IPS-18c (cell line): ENCODE measurements around the gene PDHA2.
"Not testable (repeated sequence)": the region's sequence is repeated elsewhere in the genome, so short reads cannot be mapped to it uniquely, and the experiment has no call there.

Experiments used
- H3K4me3 ChIP-seq: 2 replicates; pipeline ENCODE4 v1.7.0; 2013; ENCODE audit warnings: low read depth, mild to moderate bottlenecking, low read length, moderate library complexity; ENCODE audit not compliant: insufficient read depth
- H3K9me3 ChIP-seq: one replicate; pipeline ENCODE4 v1.6.1; 2013; ENCODE audit warnings: mild to moderate bottlenecking, low read length, moderate library complexity; ENCODE audit not compliant: control insufficient read depth, insufficient read depth

PDHA2 gene

GRCh38 chr4:95839891-95840290 is at the start of gene PDHA2:
TSS of gene PDHA2 (plus strand) at chr4:95840093. CDS start at chr4:95840151, 58 bp downstream.
- H3K4me3 ChIP-seq = no peak within 1 kb of the TSS
- H3K9me3 ChIP-seq = no peaks in the 10 kb centered on the region

- Histone ChIP-seq H3K9me3 (no peaks in the 10 kb centered on the region), H3K4me3 (no peak overlapping the region)
These were observed 41.9 kb upstream of the PDHA2 start for GRCh38 chr4:95798003-95798402.

- no peak overlapping the region for H3K4me3 ChIP-seq
- H3K9me3 ChIP-seq = no peaks in the 10 kb centered on the region
These were observed 41.2 kb upstream of the PDHA2 start for GRCh38 chr4:95798727-95799126.

GRCh38 chr4:95821867-95822266 is 18.0 kb upstream of the PDHA2 start:
- H3K9me3 ChIP-seq = no peaks in the 10 kb centered on the region
- no peak overlapping the region for H3K4me3 ChIP-seq

GRCh38 chr4:95825546-95825945 is 14.3 kb upstream of the PDHA2 start:
- H3K4me3 ChIP-seq = no peak overlapping the region
- H3K9me3 ChIP-seq = no peaks in the 10 kb centered on the region

GRCh38 chr4:95830651-95831050 is 9.2 kb upstream of the PDHA2 start:
- no peak overlapping the region for H3K4me3 ChIP-seq
- H3K9me3 ChIP-seq = no peaks in the 10 kb centered on the region

GRCh38 chr4:95831166-95831565 is 8.7 kb upstream of the PDHA2 start:
- no peak overlapping the region for H3K4me3 ChIP-seq
- no peaks in the 10 kb centered on the region for H3K9me3 ChIP-seq

- no peak overlapping the region for H3K4me3 ChIP-seq
- no peaks in the 10 kb centered on the region for H3K9me3 ChIP-seq
These were observed 6.1 kb upstream of the PDHA2 start for GRCh38 chr4:95833711-95834194.

- Histone ChIP-seq H3K4me3 (no peak overlapping the region), H3K9me3 (no peaks in the 10 kb centered on the region)
These were observed 4.2 kb upstream of the PDHA2 start for GRCh38 chr4:95835672-95836071.

- H3K9me3 ChIP-seq = no peaks in the 10 kb centered on the region
- H3K4me3 ChIP-seq = no peak overlapping the region
These were observed 1.7 kb upstream of the PDHA2 start for GRCh38 chr4:95838192-95838591.

GRCh38 chr4:95847908-95848460 is 8.1 kb downstream of the PDHA2 start:
- Histone ChIP-seq H3K4me3 (no peak overlapping the region), H3K9me3 (no peaks in the 10 kb centered on the region)

GRCh38 chr4:95850161-95850560 is 10.3 kb downstream of the PDHA2 start:
- no peaks in the 10 kb centered on the region for H3K9me3 ChIP-seq

GRCh38 chr4:95857761-95858160 is 17.9 kb downstream of the PDHA2 start:
- Histone ChIP-seq H3K4me3 (no peak overlapping the region), H3K9me3 (no peaks in the 10 kb centered on the region)

More at GRCh38 chr4:95850161-95850560, 10.3 kb downstream of the PDHA2 start:
- no peak overlapping the region for H3K4me3 ChIP-seq

GRCh38 chr4:95867919-95868318 is 28.0 kb downstream of the PDHA2 start:
- Histone ChIP-seq H3K4me3 (no peak overlapping the region), H3K9me3 (no peaks in the 10 kb centered on the region)

- H3K4me3 ChIP-seq, H3K9me3 ChIP-seq: not testable (repeated sequence)
These were observed 29.5 kb downstream of the PDHA2 start for GRCh38 chr4:95869414-95869813.

- Histone ChIP-seq H3K4me3 (no peak overlapping the region), H3K9me3 (no peaks in the 10 kb centered on the region)
These were observed 30.1 kb downstream of the PDHA2 start for GRCh38 chr4:95869961-95870500.

- no peak overlapping the region for H3K4me3 ChIP-seq
- no peaks in the 10 kb centered on the region for H3K9me3 ChIP-seq
These were observed 37.7 kb downstream of the PDHA2 start for GRCh38 chr4:95877636-95878035.

- H3K4me3 ChIP-seq = no peak overlapping the region
- no peaks in the 10 kb centered on the region for H3K9me3 ChIP-seq
These were observed 47.7 kb downstream of the PDHA2 start for GRCh38 chr4:95887551-95887950.

GRCh38 chr4:95889662-95890061 is 49.8 kb downstream of the PDHA2 start:
- Histone ChIP-seq H3K4me3 (no peak overlapping the region), H3K9me3 (no peaks in the 10 kb centered on the region)
